GM19372 (cell line): ENCODE measurements around the gene SLMAP.

Source experiments
- ATAC-seq: cut with Tn5 transposase; IDR thresholded peaks from one replicate; pipeline ENCODE4 v1.9.1; 2021; ENCODE audit warnings: mild to moderate bottlenecking, low read depth, moderate library complexity; ENCODE audit not compliant: unreplicated experiment

Gene SLMAP

GRCh38 chr3:57749542-57749941 is 6.6 kb upstream of the SLMAP start:
- ATAC-seq = no peak

GRCh38 chr3:57752307-57752706 is 3.8 kb upstream of the SLMAP start:
- no peak for ATAC-seq

DNA sequence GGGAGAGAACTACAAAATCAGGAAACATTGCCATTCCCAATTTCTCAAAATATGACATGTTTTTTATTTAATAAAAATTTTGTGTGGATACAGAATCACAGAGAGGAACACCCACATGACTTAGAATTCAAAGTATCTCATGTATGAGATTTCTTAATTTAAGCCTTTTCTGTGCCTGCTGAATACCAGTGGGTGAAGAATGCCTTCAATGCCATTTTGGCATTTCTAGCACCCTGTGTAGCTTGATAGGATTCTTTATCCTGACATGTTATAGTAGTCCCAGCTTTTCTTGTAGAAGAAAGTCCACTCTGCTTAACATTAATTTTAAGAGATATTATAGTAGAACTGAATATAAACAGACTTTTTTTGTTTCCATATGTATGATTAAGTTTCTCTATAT is 3.1 kb upstream of the SLMAP start:
- ATAC-seq = no peak

GRCh38 chr3:57755368-57755675 is 787 bp upstream of the SLMAP start:
- no peak for ATAC-seq

DNA sequence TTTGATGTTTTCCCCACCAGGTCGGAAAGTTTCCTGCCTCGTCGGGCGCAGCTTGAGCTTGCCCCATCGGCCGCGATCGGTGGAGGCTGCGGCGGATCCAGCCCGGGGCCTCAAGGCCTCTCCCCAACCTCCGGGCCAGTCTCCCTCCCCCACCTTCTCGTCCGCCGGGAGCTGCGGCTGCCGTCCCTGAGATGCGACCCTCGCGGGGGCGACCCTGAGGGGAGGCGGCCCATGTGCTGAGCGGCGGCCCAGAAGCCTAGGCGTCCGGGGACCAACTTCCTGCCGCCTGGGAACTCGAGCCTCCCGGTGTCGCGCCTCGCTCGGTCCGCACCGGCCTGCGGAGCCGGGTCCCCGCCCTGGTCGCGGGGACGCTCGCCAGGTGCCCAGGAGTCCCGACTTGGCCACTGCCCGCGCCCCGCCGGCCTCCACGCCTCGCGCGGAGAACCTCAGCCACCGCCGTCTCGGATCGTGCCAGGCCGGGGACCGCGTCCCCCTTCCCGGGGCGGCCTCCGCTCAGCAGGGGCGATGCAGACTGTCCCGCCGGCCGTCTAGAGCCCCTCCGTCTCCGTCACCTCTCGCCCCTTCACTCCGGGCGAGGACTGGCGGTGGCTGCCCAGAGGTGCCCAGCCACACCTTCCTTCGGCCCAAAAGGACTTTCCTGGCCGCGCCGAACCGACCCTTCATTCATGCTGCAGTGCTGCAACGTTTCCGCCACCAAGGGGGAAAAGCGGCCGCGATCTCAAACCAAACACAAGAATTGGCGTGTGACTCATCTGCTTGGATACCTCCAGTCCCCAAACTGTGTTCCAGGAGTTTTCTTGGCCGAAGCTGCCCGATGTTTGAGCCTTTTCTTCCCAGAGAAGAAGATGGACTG is 656 bp downstream of the SLMAP start:
- peak; percentile 18 for ATAC-seq

DNA sequence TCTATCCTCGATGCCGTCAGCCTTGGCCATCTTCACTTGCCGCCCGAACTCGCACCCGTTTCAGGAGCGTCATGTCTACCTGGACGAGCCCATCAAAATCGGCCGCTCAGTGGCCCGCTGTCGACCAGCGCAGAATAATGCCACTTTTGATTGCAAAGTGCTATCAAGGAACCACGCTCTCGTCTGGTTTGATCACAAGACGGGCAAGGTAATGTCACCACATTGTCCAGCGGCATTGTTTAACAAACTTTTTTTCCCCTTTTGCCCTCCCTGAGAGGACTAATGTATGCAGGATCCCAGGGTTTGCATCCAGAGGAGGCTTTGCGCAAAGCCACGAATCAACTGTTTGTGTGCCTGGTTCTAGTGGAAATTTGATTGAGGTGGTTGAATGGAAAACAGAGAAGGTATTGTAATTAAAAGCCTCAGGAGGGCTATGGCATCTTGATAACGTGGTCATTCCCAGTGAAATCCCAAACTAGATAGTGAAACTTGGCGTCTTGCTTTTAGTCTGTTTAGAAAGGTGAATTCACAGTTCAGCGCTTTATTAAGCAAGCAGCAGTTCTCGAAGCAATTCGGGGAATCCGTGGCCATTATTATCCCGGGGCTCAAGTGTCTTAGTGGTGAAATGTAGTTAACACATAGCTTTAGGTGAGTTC is 1.7 kb downstream of the SLMAP start:
- ATAC-seq = no peak

DNA sequence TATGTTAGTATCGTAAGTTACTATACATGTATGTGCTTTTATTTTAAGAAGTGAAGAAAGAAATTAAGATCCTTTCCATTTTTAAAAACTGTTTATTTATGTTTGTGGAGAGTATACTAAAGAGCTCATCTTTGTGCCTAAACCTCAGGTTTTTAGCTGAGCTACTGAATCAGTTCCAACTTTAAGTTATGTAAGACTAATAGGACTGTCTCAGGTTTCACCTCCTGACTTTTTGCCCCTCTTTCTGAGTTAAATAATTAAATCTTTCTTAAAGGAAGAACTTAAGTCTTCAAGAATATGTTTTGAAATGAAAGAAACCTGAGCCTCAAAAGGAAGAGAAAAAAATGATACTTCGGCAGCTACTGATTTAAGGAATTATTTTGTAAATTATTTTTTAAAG is 2.6 kb downstream of the SLMAP start:
- ATAC-seq = no peak

DNA sequence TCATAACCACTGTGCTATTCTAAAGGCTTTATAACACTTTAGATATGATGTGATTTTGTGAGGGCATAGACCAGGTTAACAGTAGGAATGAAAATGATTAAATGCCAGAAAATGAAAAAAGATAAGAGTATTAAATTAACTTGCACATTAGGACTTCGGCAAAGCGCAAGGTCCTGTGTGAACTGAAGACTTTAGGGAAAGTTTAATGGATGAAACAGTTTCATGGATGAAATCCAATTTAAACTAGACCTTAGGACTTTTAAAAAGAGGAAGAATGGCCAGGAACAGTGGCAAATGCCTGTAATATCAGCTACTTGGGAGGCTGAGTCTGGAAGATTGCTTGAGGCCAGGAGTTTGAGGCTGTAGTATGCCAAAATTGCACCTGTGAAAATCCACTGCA is 8.7 kb downstream of the SLMAP start:
- ATAC-seq = no peak

- ATAC-seq = no peak
Measured at GRCh38 chr3:57768595-57768994, 12.5 kb downstream of the SLMAP start.

GRCh38 chr3:57770009-57770827 is 14.1 kb downstream of the SLMAP start:
- no peak for ATAC-seq

DNA sequence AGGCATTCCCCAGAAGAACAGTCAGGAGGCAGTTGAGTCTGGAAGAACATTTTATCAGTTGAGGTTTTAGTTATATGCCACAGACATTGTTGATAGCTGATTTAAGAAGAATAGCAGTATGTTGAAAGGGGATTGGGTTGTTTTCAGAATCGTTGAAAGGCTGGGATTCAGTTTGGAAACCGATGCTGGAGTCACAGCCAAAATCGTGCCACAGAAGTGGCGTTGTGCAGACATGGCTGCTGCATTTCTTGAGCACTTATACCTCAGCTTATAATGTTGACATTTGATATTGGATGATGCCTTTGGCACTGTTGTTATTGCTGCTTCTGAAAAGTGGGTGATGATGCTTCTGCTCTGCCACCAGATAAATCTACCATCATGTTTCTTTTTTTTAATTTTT is 16.1 kb downstream of the SLMAP start:
- no peak for ATAC-seq

DNA sequence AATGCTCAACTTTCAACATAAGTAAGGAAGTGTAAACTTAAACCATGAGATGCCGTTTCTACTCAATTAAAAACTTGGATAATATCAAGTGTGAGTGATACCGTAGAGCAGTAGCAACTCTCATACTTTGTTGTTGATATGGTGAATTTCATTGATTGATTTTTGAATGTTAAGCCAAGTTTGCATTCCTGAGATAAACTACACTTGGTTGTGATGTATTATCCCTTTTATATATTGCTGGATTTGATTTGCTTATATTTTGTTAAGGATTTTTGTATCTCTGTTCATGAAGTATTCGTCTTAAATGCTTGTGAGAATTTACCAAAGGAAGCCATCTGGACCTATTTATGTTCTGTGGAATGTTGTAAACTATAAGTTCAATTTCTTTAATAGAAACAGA is 21.7 kb downstream of the SLMAP start:
- ATAC-seq = no peak

- ATAC-seq = no peak
Measured at GRCh38 chr3:57778494-57778893, 22.4 kb downstream of the SLMAP start.

DNA sequence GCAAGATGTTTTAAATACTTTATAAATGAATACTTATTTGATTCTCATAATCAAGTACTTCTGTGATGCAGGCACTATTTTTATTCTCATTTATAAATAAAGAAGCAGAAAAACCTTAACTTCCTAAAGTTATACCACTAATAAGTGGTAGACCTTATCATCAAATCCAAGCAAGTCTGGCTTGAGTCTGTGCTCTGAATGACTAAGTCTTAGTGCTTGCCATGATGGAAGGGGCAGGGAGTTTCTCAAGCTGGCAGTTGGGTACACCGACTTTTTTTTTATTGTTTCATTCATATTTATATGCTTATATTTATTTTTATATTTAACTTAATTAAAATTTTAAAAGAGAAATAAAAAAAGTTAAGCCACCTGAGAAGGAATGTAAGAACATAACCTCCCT is 23.6 kb downstream of the SLMAP start:
- ATAC-seq = no peak

DNA sequence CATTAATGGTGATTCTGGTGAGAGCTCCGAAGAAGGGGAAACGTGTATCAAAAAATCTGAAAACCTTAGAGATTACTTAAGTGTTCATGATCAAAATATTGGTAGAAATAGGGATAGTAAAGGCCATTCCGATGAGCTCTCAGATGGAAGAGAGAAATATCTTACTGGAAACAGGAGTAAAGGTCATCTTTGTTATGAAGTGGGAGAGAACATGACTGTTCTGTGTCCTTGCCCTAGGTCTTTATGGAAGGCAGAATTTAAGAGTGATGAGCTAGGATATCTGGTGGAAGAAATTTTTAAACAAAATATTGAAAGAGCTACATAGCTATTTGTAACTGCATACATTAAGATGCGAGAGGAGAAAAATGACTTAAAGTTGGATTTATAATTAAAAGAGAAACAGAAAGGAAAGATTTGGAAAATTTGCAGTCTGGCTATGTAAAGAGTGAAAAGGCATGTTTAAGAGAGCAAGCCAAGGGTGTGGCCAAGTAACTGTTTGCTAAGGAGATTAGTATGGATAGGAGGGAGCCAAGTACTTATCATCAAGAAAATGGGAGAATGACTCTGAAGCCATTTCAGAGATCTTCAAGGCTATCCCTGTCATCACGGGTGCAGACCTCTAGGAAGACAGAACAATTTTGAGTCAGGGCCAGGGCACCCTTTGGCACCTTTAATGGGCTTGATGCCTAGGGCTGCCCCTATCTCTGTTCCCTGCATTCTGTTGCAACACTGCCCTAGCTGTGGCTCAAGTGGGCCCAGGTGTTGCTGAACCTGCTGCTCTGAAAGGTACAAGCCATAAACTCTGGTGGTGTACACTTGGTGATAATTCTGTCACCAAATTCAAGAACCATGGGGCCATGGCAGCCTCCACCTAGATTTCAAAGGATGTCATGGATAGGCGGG is 27.3 kb downstream of the SLMAP start:
- no peak for ATAC-seq

DNA sequence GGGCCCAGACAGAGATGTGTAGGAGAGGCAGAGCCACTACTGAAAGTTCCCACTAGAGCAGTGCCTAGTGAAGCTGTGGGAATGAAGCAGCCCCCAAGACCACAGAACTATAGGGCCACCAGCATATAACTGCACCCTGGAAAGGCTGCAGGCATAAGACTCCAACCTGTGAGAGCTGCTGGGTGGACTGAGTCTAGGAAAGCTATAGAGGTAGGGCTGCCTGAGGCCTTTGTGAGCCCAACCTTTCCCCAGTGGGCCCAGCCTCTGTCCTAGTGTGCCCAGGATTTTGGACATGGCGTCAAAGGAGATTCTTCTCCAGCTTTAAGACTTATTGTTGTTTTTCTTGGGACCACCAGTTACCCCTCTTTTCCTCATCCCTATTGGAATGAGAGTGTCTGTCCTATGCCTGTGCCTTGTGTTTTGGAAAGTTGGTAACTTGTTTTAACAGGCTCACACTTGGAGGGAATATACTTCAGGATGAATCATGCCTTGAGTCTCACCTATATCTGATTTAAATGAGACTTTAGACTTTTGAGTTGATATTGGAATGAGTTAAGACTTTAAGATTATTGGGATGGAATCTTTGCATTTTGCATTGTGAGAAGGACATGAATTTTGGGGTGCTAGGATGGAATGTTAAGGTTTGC is 28.1 kb downstream of the SLMAP start:
- no peak for ATAC-seq

DNA sequence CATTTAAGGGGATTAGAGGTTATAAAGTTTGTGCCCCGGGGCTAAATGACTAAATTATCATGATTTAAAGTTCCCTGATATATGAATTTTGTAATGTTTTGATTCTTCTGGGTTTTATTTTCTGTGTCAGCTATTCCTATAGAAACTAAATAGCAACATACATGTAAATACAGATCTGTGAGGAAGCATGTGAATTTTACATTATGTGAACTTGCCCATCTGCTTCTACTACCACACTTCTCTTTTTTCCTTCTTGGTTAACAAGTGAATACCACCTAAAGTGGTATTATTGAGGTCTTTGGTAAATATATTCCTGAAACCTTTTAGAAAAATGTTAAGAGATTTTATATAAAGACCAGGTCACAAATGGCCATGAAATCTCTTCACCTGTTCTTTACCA is 29.3 kb downstream of the SLMAP start:
- no peak for ATAC-seq

DNA sequence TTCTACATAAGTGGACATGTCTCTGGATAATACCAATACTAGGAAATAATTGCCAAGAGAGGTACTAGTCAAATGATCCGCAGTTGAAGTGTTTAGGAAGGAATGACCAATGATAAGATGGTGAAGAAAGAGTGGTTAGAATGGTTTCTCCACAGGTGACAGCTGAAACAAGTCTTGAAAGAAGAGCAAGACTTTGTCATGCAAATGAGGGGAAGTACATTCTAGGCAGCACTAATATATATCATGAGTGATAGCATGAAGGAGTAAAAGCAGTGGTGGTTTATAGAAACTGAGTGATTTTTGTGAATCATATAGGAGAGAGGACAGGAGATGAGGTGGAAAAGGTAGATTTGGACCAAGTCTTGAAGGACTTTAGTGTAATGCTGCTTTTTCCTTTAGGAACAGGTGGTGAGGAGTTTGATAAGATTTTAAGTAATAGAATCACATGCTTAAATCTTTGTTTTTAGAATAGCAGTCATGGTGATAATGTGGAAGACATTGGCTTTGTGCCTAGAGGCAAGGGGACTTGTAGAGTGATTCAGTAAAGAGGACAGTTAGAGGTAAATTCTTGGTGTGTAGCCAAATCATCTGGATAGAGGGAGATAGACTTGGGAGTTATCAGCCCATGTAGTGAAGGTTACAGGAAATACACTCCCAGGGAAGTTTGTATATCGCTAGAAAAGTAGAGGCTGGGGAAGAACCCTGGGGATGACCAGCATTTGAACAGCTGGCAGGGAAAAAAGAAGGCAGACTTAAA is 31.9 kb downstream of the SLMAP start:
- peak; percentile 94 for ATAC-seq

DNA sequence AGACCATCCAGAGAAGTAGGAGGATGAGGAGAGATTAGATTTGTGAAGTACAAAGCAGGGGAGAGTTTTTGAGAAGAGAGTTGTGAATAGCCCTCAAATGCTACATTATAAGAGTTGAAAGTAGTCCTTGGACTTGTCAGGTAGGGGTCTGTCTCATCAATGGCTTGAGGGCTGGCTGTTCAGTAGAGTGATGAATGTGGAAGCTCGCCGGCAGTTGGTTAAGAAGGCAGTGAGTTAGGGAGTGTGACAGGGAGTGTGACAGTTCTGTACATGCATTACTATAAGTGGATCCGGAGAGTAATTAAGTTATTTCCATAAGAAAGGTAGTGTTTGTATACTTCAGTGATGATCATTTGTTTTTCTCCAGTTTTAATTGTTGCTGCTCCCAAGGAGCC is 32.5 kb downstream of the SLMAP start:
- ATAC-seq = no peak
